ENCODE data around the gene CHRNA5.

CHRNA5 gene

DNA sequence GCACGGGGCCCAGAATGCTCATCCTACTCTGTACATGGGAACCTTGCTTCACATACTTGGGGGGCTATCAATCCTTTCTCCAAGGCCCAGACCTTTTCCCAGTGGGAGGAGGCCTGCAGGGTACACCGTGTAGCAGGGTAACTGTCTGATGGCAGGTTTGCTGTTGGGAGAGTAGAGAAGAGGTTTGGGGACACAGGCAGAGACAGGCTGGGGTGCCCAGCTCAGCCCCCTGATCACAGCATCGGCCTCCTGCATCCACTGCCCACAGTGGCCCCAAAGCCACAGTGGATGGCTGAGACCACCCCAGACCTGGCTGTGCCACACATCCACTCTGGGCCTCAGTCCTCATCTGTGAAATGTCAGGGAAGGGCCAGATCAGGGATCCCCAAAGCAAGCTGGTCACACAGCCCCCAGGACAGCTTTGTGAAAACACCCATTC, 49.9 kb downstream of the CHRNA5 start:
- no peak for DNase-seq (ENCODE audit: low read depth)
- TF ChIP-seq, protein P1, sequence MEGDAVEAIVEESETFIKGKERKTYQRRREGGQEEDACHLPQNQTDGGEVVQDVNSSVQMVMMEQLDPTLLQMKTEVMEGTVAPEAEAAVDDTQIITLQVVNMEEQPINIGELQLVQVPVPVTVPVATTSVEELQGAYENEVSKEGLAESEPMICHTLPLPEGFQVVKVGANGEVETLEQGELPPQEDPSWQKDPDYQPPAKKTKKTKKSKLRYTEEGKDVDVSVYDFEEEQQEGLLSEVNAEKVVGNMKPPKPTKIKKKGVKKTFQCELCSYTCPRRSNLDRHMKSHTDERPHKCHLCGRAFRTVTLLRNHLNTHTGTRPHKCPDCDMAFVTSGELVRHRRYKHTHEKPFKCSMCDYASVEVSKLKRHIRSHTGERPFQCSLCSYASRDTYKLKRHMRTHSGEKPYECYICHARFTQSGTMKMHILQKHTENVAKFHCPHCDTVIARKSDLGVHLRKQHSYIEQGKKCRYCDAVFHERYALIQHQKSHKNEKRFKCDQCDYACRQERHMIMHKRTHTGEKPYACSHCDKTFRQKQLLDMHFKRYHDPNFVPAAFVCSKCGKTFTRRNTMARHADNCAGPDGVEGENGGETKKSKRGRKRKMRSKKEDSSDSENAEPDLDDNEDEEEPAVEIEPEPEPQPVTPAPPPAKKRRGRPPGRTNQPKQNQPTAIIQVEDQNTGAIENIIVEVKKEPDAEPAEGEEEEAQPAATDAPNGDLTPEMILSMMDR (conservative IDR thresholded peaks at IDR 0.05; ENCODE audit: low read depth, low read length) = no peak

DNA sequence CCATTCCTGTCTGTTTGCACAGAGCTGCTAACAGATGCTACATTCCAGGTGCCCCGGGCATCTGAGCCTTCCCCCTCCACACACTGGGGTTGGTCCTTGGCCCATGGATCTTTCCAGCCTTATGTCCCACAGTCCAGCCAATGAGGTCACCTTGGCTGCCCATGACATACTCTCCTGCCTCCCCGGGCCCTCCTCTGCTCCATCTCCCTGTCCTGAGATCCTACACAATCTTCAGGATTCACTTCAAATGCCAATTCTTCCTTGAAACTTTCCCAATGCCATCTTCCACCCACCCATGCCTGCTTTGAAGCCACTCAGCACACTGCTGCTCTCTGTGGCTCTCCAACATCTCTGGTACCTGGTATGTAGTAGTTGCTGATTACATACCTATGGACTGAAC, 51.2 kb downstream of the CHRNA5 start:
- TF ChIP-seq, protein P1 (conservative IDR thresholded peaks at IDR 0.05; ENCODE audit: low read depth, low read length) = no peak
- DNase-seq (ENCODE audit: low read depth) = no peak
- H3K4me3 ChIP-seq (ENCODE audit: low read length) = no peak overlapping the region

More for the DNA sequence above, 49.9 kb downstream of the CHRNA5 start:
- no peak overlapping the region for H3K4me3 ChIP-seq (ENCODE audit: low read length)

DNA sequence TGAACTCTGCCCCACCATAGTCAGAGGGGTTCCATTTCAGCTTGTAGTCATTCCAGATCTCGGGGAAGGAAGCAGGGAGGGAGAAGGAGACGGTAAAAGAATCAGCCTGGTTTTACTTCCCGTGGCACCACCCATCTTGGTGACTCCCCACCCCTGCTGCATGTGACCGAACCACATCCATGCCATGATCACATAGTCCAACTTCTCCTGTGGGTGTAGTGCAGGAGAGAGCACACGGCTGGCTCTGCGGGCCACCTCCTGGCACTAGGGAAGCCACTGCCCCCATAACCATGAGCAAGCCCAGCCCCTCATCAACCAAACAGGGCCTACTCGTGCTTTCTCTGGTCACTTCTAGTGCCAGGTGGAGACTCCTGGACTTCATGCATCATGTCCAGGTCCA, 51.8 kb downstream of the CHRNA5 start:
- TF ChIP-seq, protein P1 (conservative IDR thresholded peaks at IDR 0.05; ENCODE audit: low read depth, low read length) = no peak
- DNase-seq (ENCODE audit: low read depth) = no peak
- H3K4me3 ChIP-seq (ENCODE audit: low read length) = no peak overlapping the region

DNA sequence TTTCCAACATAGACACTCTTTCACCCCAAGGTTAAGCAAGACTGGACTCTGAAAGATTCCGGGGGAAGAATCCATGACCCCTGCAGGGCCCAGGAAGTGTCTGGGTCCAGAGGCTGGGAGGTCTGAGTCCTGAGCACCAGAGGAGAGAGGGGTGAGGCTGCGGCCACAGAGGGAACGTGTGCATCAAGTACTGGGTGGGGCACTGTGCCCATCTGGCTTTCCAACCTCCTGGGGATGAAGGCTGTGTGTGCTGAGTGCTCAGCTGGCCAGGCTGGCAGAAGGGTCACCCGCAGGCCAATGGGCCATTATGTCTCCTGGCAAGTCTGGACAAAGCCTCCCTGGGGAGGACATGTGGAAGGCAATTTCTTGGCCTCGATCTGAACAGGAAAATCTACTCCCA, 52.2 kb downstream of the CHRNA5 start:
- TF ChIP-seq, protein P1 (conservative IDR thresholded peaks at IDR 0.05; ENCODE audit: low read depth, low read length) = no peak
- DNase-seq (ENCODE audit: low read depth) = no peak
- no peak overlapping the region for H3K4me3 ChIP-seq (ENCODE audit: low read length)

DNA sequence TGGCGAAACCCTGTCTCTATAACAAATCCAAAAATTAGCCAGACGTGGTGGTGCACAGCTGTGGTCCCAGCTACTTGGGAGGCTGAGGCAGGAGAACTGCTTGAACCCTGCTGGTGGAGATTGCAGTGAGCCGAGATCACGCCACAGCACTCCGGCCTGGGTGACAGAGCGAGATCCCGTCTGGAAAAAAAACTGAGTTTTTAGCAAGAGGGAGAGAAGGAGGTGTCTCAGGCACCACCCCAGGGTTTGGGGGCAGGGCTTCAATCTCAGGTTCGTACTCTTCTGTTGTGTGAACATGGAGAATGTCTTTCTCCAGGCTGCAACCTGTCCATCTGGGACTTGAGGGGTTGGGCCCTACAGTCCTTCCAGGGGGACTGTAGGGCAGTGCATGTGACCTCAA, 52.7 kb downstream of the CHRNA5 start:
- H3K4me3 ChIP-seq (ENCODE audit: low read length) = no peak overlapping the region
- DNase-seq (ENCODE audit: low read depth) = no peak
- TF ChIP-seq, protein P1 (conservative IDR thresholded peaks at IDR 0.05; ENCODE audit: low read depth, low read length) = no peak

DNA sequence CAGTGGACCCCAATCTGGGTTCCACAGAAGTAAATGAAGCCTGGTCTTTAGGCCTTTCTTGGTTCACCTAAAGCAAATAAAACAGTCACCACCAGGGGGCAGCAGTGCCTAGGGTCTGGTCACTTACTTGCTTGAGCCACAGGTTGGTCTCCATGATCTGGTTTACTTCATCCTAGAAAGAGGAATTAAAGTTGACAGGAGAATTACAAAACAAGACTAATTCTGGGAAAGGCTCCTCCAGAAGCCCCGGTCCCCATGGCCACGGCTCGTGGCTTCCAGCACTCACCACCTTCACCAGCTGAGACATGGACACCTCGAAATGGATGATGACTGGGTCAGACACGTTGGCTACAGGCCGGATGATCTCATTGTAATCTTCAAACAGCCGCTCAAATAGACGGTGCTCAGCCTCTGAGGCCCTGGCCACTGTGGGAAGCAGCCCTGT, 53.2 kb downstream of the CHRNA5 start:
- TF ChIP-seq, protein P1 (conservative IDR thresholded peaks at IDR 0.05; ENCODE audit: low read depth, low read length) = peak; percentile 82
- DNase-seq (ENCODE audit: low read depth) = peak; percentile 80
- no peak overlapping the region for H3K4me3 ChIP-seq (ENCODE audit: low read length)

DNA sequence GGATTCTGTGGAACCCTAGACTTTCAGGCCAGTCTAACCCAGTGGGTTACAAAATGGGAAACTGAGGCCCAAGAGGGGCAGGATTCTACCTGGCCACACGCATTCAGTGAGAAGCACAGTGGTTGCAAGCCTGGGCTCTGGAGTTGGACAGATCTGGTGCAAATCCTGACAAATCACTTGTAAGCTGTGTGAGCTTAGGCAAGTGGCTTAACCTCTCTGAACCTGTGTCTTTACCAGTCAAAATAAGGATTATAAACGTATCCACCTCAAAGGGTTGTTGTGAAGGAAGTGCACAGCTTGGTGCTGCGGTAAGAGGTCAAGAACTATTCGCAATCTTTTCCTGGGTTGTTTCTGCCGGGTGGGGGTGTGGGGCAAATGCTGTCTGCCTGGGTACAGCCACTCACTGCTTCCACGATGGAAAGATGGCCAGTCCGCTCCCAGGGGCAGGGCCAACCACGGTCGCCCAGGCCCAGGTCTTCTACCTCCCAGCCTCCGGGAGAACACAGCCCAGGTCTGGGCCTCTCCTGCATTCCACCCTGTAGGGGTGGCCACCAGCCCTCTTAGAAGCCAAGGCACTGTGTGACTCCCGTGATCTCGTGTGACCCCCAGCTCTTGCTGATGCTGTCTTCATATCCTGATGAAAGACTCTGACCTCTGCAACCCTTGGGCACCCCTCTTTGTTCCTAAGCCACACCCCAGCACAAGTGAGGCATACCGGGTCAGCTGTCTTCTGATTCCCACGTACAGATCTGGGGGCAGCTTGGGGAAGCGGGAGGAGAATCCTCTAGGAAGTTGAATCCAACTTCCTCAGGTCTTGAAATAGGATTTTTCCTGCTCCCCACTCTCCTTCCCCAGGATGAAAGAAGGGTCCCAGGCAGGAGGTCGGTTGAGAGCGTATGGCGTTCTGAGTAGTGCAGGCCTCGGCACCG, 54.0 kb downstream of the CHRNA5 start:
- H3K4me3 ChIP-seq (ENCODE audit: low read length) = peak overlapping the region; percentile 48
- no peak for DNase-seq (ENCODE audit: low read depth)
- TF ChIP-seq, protein P1 (conservative IDR thresholded peaks at IDR 0.05; ENCODE audit: low read depth, low read length) = no peak
